MCF 10A (cell line): ENCODE results near the gene CREG1. TPM values are rescaled to one million over a fixed set of nuclear protein-coding genes. Genes with fewer than 3 reads are reported as not detected.

ENCODE experiments used
- BruUV-seq: library from RNA; stranded (reverse); fragments of 400-500 nt; replicated peaks from 2 replicates; lab custom pipeline; 2021; lab: Mats Ljungman, UMichigan
- CTCF ChIA-PET: fragments of 300-600 bp; sonication (Branson Sonifier 250); formaldehyde crosslinking; extraction: SDS; loops from one replicate; lab custom pipeline; 2021; ENCODE audit warnings: antibody characterized with exemption, inconsistent platforms; lab: Yijun Ruan, JAX
- POLR2A ChIA-PET: fragments of 300-600, 350-650 bp; sonication (Branson Sonifier 250); formaldehyde crosslinking; extraction: SDS; loops from one replicate; lab custom pipeline; 2020; ENCODE audit warnings: antibody characterized with exemption, inconsistent platforms; lab: Yijun Ruan, JAX
- DNase-seq: peaks from one replicate; pipeline ENCODE4 v3.0.0-alpha.2; 2018; ENCODE audit not compliant: unreplicated experiment
- H3K27ac Mint-ChIP-seq: one replicate; pipeline ENCODE4 v1.8.0; 2022; ENCODE audit warnings: mild to moderate bottlenecking, low read depth, mixed read lengths; ENCODE audit not compliant: unreplicated experiment
- H3K27me3 Mint-ChIP-seq: one replicate; pipeline ENCODE4 v1.8.0; 2022; ENCODE audit warnings: mixed read lengths; ENCODE audit not compliant: insufficient read depth, unreplicated experiment
- H3K36me3 Mint-ChIP-seq: one replicate; pipeline ENCODE4 v1.8.0; 2022; ENCODE audit warnings: mild to moderate bottlenecking, moderate library complexity, mixed read lengths; ENCODE audit not compliant: insufficient read depth, unreplicated experiment
- H3K4me1 Mint-ChIP-seq: one replicate; pipeline ENCODE4 v1.8.0; 2022; ENCODE audit warnings: mixed read lengths; ENCODE audit not compliant: insufficient read depth, unreplicated experiment
- H3K4me3 Mint-ChIP-seq: one replicate; pipeline ENCODE4 v1.8.0; 2022; ENCODE audit warnings: mild to moderate bottlenecking, moderate library complexity, mixed read lengths; ENCODE audit not compliant: unreplicated experiment
- H3K9me3 Mint-ChIP-seq: one replicate; pipeline ENCODE4 v1.8.0; 2022; ENCODE audit warnings: mixed read lengths; ENCODE audit not compliant: unreplicated experiment
- intact Hi-C: fragments of 100-400 bp; cut with micrococcal nuclease; formaldehyde crosslinking; loops from 2 replicates; pipeline ENCODE4 v1.14.1; 2022
- total RNA-seq: library from RNA; stranded (reverse); gene quantifications from 2 replicates; pipeline ENCODE4 v1.2.3, GENCODE V29; 2022
- TF ChIP-seq, protein P1 (sequence below): fragments of 200-600 bp; IDR thresholded peaks from one replicate; pipeline ENCODE4 v1.8.0; 2022; ENCODE audit warnings: antibody characterized with exemption, mild to moderate bottlenecking; ENCODE audit not compliant: unreplicated experiment

Gene CREG1
- total RNA-seq, 1 experiment from 2014 or later: 154 TPM

DNA sequence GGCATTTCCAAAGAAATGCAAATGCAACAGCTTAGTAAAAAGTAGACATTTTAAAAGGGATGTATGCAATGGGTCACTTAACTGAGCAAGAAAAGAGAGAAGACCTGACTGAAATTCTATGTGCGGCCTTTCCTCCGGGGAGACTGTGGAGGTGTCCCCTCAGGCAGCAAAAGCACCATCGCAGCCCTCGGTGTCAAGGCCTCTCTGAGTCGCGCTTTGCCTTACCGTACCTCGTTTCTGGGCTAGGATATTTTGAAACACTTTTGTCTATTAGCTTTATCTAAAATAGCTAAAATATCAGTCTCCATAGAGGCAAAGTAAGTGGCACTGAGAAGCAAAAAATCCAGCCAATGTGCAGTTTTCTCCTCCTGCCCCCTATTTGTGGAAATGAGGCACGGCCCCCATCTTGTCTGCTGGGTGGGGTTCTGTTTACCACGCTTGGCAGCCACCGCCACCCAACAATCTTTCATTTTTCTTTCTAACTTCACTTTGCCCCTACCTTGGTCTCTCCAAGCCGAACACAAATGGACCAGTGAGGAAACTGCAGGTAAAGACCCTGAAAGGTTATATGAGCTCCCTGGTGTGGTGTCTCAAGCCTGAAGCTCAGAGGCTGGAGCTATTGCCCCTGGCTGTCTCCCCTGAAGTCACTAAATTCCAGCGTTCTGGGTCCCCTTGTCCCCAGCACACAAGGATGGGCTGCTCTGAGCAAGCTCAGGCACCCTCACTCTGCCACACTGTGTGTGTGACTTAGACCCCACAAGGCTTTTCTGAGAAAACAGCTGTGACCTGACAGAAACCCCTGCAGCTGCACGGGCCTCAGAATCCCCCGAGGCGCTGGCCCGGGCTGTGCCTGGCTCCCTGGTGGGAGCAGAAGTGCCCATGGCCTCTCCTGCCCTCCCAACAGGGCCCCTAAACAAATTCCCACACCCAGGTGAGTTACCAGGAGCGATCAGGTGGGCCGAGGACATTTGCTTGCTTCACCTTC, 36.9 kb downstream of the CREG1 start:
- no peaks in the 10 kb centered on the region for H3K4me1 Mint-ChIP-seq
- H3K27ac Mint-ChIP-seq: no peak overlapping the region
- DNase-seq: no peak
- intact Hi-C loops: loop anchor here (1.0 kb wide), 1 partner anchor 18 kb away; no protein-coding TSS in a partner anchor
- no peaks in the 10 kb centered on the region for H3K27me3 Mint-ChIP-seq
- ChIA-PET POLR2A (interaction anchor here (1.2 kb wide), 1 partner anchor 56 kb away, joined by 3 read pairs; no protein-coding TSS in a partner anchor), CTCF (interaction anchor here (0.6 to 2.1 kb wide), 9 partner anchors 9 to 458 kb away, joined by 3 to 10 read pairs (median 4); no protein-coding TSS in a partner anchor)
- no peak overlapping the region for H3K4me3 Mint-ChIP-seq
- H3K9me3 Mint-ChIP-seq: no peaks in the 10 kb centered on the region
- TF ChIP-seq, protein P1, sequence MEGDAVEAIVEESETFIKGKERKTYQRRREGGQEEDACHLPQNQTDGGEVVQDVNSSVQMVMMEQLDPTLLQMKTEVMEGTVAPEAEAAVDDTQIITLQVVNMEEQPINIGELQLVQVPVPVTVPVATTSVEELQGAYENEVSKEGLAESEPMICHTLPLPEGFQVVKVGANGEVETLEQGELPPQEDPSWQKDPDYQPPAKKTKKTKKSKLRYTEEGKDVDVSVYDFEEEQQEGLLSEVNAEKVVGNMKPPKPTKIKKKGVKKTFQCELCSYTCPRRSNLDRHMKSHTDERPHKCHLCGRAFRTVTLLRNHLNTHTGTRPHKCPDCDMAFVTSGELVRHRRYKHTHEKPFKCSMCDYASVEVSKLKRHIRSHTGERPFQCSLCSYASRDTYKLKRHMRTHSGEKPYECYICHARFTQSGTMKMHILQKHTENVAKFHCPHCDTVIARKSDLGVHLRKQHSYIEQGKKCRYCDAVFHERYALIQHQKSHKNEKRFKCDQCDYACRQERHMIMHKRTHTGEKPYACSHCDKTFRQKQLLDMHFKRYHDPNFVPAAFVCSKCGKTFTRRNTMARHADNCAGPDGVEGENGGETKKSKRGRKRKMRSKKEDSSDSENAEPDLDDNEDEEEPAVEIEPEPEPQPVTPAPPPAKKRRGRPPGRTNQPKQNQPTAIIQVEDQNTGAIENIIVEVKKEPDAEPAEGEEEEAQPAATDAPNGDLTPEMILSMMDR: no peak
- no TSS peak for BruUV-seq
- no peaks in the 10 kb centered on the region for H3K36me3 Mint-ChIP-seq

DNA sequence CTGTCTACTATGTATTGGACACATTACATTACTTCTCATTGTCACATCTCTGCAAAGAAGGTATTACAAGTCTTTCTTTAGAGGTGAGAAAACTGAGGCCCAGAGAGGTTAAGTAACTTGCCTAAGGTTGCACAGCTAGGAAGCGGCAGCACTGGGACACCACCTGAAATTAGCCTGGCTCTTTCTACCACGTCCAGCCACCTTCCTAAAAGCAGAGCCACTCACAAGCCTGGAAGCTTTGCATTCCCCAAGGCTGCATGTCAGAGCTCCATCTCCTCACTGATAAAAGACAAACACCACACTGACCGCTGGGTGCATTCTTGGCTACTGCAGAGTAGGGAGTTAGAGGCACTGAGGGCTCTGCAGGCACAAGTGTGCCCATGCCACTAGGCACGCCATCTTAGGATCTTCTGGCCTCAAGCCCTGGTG, 37.7 kb downstream of the CREG1 start:
- H3K36me3 Mint-ChIP-seq: no peaks in the 10 kb centered on the region
- no peak overlapping the region for H3K4me3 Mint-ChIP-seq
- no peak overlapping the region for H3K27ac Mint-ChIP-seq
- H3K27me3 Mint-ChIP-seq: no peaks in the 10 kb centered on the region
- H3K9me3 Mint-ChIP-seq: no peaks in the 10 kb centered on the region
- H3K4me1 Mint-ChIP-seq: no peaks in the 10 kb centered on the region
- no TSS peak for BruUV-seq
- intact Hi-C loops: no loop called here
- ChIA-PET POLR2A (interaction anchor here (1.2 kb wide), 1 partner anchor 57 kb away, joined by 3 read pairs; no protein-coding TSS in a partner anchor), CTCF (interaction anchor here (0.6 to 2.1 kb wide), 13 partner anchors 8 to 457 kb away, joined by 3 to 10 read pairs (median 4); no protein-coding TSS in a partner anchor)
- TF ChIP-seq, protein P1: no peak
- no peak for DNase-seq

DNA sequence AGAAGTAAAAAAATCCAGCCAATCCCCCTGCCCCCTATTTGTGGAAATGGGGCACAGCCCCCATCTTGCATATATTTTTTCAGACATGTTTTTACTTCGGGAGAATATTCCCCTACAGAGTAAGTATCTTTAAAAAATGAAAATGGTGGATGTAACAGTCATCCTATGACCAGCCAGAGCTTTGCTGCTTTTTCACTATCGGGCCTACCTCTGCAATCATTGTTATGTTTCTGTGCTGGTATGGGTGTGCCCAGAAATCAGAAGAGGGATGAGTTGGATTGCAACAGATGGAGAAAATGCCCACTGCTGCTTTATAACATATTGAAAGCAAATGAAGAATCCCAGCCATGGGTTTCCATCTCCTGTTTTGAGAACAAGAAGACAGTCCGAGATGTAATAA, 38.1 kb downstream of the CREG1 start:
- Mint-ChIP-seq H3K27ac (no peak overlapping the region), H3K36me3 (no peaks in the 10 kb centered on the region), H3K4me3 (no peak overlapping the region), H3K9me3 (no peaks in the 10 kb centered on the region), H3K4me1 (no peaks in the 10 kb centered on the region), H3K27me3 (no peaks in the 10 kb centered on the region)
- no TSS peak for BruUV-seq
- DNase-seq: no peak
- ChIA-PET POLR2A (interaction anchor here (1.2 kb wide), 1 partner anchor 57 kb away, joined by 3 read pairs; no protein-coding TSS in a partner anchor), CTCF (interaction anchor here (0.6 to 2.0 kb wide), 12 partner anchors 10 to 458 kb away, joined by 3 to 10 read pairs (median 4); no protein-coding TSS in a partner anchor)
- TF ChIP-seq, protein P1: no peak
- intact Hi-C loops: no loop called here

DNA sequence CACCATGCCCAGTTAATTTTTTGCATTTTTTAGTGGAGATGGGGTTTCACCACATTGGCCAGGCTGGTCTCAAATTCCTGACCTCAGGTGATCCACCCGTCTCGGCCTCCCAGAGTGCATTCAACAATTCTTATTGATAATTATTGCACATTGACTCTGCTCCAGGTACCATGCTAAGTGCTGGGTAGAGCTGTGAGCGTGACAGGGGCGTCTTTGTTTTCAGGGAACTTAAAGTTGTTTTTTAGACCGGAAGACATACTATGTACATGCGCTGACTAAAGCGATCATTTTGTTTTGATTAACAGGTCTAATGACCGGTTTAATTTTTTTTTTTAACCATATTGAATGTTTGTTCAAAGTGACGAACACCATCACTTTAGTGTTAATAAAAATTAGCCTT, 39.3 kb downstream of the CREG1 start:
- Mint-ChIP-seq H3K4me3 (no peak overlapping the region), H3K4me1 (no peaks in the 10 kb centered on the region), H3K27me3 (no peaks in the 10 kb centered on the region), H3K9me3 (no peaks in the 10 kb centered on the region), H3K36me3 (no peaks in the 10 kb centered on the region), H3K27ac (no peak overlapping the region)
- intact Hi-C loops: no loop called here
- no TSS peak for BruUV-seq
- ChIA-PET POLR2A (no interaction called here), CTCF (interaction anchor here (0.5 to 1.7 kb wide), 8 partner anchors 11 to 237 kb away, joined by 3 to 5 read pairs (median 4); no protein-coding TSS in a partner anchor)
- no peak for DNase-seq
- TF ChIP-seq, protein P1: no peak
